ENCODE data around the gene ELF3. TPM values are rescaled to one million over a fixed set of nuclear protein-coding genes. Genes with fewer than 3 reads are reported as not detected.
"Not testable (repeated sequence)": the region's sequence is repeated elsewhere in the genome, so short reads cannot be mapped to it uniquely, and the experiment has no call there.

Gene ELF3
- total RNA-seq, 2 experiments from 2014 or later: 0.09 to 0.44 TPM

DNA sequence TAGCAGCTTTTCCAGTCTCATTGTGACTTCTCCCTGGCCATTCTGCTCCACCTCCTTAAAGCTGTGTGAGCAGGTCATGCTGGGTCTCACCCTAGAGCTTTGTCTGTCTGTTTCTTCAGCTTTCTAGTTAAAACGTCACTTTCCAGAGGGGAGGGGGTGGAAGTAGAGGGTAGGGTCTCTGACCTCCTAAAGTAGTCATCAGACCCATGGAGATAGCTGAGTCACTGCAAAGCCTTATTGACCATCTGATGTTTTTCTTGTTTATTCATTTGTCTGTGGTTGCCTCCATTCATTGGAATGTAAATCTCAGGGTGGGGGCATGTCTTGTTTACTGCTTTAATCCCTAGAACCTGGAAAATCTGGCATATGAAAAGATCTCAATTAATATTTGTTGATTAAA, 52.7 kb downstream of the ELF3 start:
- POLR2A ChIA-PET: no interaction called here
- no TSS peak for BruUV-seq (replicated peaks)
- no peak overlapping the region for H2AFZ ChIP-seq (ENCODE audit: low read length)

DNA sequence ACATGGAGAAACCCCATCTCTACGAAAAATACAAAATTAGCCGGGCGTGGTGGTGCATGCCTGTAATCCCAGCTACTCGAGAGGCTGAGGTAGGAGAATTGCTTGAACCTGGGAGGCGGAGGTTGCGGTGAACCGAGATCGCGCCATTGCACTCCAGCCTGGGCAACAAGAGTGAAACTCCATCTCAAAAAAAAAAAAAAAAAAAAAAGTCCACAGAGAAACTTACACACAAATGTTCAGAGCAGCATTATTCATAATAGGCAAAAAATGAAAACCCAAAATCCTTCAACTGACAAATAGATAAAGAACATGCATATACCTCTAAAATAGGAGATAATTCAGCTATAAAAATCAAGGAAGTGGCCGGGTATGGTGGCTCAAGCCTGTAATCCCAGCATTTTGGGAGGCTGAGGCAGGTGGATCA, 54.5 kb downstream of the ELF3 start:
- H3K9me3 ChIP-seq (ENCODE audit: low read length); CTCF ChIA-PET (ENCODE audit: unreplicated experiment); H2AFZ ChIP-seq (ENCODE audit: low read length); H4K20me1 ChIP-seq (ENCODE audit: insufficient read depth, low read length); H3K36me3 ChIP-seq (ENCODE audit: insufficient read depth, low read length); H3K9me2 ChIP-seq (ENCODE audit: insufficient read depth, low read length); BruUV-seq (replicated peaks); DNase-seq (ENCODE audit: low spot score); H3K27ac ChIP-seq (ENCODE audit: low read depth, low read length, poor library complexity, severe bottlenecking); H3K4me3 ChIP-seq (ENCODE audit: low read depth, low read length, poor library complexity, severe bottlenecking); H3K4me2 ChIP-seq (ENCODE audit: low read length); H3K79me2 ChIP-seq (ENCODE audit: insufficient read depth, low read depth, low read length); intact Hi-C loops (cut with micrococcal nuclease; ENCODE audit: unreplicated experiment); H3K4me1 ChIP-seq (ENCODE audit: insufficient read depth, low read length, poor library complexity, severe bottlenecking): not testable (repeated sequence)
- POLR2A ChIA-PET: interaction anchor here (0.6 to 0.7 kb wide), 2 partner anchors 102 to 441 kb away, joined by 4 read pairs; no protein-coding TSS in a partner anchor

More for the DNA sequence above, 52.7 kb downstream of the ELF3 start:
- Histone ChIP-seq H3K27ac (ENCODE audit: low read depth, low read length, poor library complexity, severe bottlenecking) (no peak overlapping the region), H4K20me1 (ENCODE audit: insufficient read depth, low read length) (no peaks in the 10 kb centered on the region), H3K4me1 (ENCODE audit: insufficient read depth, low read length, poor library complexity, severe bottlenecking) (no peaks in the 10 kb centered on the region), H3K79me2 (ENCODE audit: insufficient read depth, low read depth, low read length) (no peaks in the 10 kb centered on the region), H3K36me3 (ENCODE audit: insufficient read depth, low read length) (no peaks in the 10 kb centered on the region), H3K9me3 (ENCODE audit: low read length) (no peaks in the 10 kb centered on the region), H3K4me2 (ENCODE audit: low read length) (no peak overlapping the region), H3K4me3 (ENCODE audit: low read depth, low read length, poor library complexity, severe bottlenecking) (no peak overlapping the region), H3K9me2 (ENCODE audit: insufficient read depth, low read length) (no peaks in the 10 kb centered on the region)
- TF ChIP-seq, protein P1, sequence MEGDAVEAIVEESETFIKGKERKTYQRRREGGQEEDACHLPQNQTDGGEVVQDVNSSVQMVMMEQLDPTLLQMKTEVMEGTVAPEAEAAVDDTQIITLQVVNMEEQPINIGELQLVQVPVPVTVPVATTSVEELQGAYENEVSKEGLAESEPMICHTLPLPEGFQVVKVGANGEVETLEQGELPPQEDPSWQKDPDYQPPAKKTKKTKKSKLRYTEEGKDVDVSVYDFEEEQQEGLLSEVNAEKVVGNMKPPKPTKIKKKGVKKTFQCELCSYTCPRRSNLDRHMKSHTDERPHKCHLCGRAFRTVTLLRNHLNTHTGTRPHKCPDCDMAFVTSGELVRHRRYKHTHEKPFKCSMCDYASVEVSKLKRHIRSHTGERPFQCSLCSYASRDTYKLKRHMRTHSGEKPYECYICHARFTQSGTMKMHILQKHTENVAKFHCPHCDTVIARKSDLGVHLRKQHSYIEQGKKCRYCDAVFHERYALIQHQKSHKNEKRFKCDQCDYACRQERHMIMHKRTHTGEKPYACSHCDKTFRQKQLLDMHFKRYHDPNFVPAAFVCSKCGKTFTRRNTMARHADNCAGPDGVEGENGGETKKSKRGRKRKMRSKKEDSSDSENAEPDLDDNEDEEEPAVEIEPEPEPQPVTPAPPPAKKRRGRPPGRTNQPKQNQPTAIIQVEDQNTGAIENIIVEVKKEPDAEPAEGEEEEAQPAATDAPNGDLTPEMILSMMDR (conservative IDR thresholded peaks at IDR 0.05; ENCODE audit: low read length): no peak
- no peak for TF ChIP-seq EZH2phosphoT487 (IDR thresholded peaks at IDR 0.05; ENCODE audit: borderline replicate concordance, low read depth, low read length)
- CTCF ChIA-PET (ENCODE audit: unreplicated experiment): interaction anchor here (0.6 kb wide), 1 partner anchor 748 kb away, joined by 4 read pairs; no protein-coding TSS in a partner anchor
- no peak for DNase-seq (ENCODE audit: low spot score)
- intact Hi-C loops (cut with micrococcal nuclease; ENCODE audit: unreplicated experiment): no loop called here

Small RNA genes within 50 kb of the gene (microRNA-seq; reads per million reads assigned to microRNA genes)
- gene MIR6740 (ENCODE audit: borderline replicate concordance): not detected

Small RNA genes within 50 kb of the gene (small RNA-seq; reads per million reads assigned to genes)
- gene AL691482.1 (not detected), gene AL691482.2 (not detected), gene MIR6740 (not detected), gene RF00156 (not detected)

Other genes starting within 250 kb of the ELF3 start
- 47.2 and 53.3 TPM in 2 replicates for gene IPO9, start 181.4 kb upstream of the ELF3 start, total RNA-seq (2014; rRNA removed; shearing (Covaris generic))
- 67.9 and 72.5 TPM in 2 replicates for gene IPO9, start 181.4 kb upstream of the ELF3 start, total RNA-seq (2022)
- gene SHISA4, start 121.7 kb upstream of the ELF3 start, total RNA-seq (2014; rRNA removed; shearing (Covaris generic)): 0.46 TPM in 1 of 2 replicates, not detected in the other
- gene SHISA4, start 121.7 kb upstream of the ELF3 start, total RNA-seq (2022): not detected in 2 replicates
- not detected in 2 replicates for gene LMOD1, start 64.0 kb upstream of the ELF3 start, total RNA-seq (2014; rRNA removed; shearing (Covaris generic))
- gene LMOD1, start 64.0 kb upstream of the ELF3 start, total RNA-seq (2022): not detected in 2 replicates
- gene TIMM17A, start 55.1 kb upstream of the ELF3 start, total RNA-seq (2014; rRNA removed; shearing (Covaris generic)): 41.2 and 43.8 TPM in 2 replicates
- gene TIMM17A, start 55.1 kb upstream of the ELF3 start, total RNA-seq (2022): 55.6 and 67.2 TPM in 2 replicates
- gene RNPEP, start 27.9 kb upstream of the ELF3 start, total RNA-seq (2014; rRNA removed; shearing (Covaris generic)): 14.7 and 22.7 TPM in 2 replicates
- gene RNPEP, start 27.9 kb upstream of the ELF3 start, total RNA-seq (2022): 50.9 and 52.1 TPM in 2 replicates
- 0.03 TPM in 1 of 2 replicates, not detected in the other for gene GPR37L1, start 112.3 kb downstream of the ELF3 start, total RNA-seq (2014; rRNA removed; shearing (Covaris generic))
- gene GPR37L1, start 112.3 kb downstream of the ELF3 start, total RNA-seq (2022): not detected in 2 replicates
- 25.1 and 25.7 TPM in 2 replicates for gene ARL8A, start 134.2 kb downstream of the ELF3 start, total RNA-seq (2014; rRNA removed; shearing (Covaris generic))
- gene ARL8A, start 134.2 kb downstream of the ELF3 start, total RNA-seq (2022): 44.6 and 46.1 TPM in 2 replicates
- 54.2 and 67.5 TPM in 2 replicates for gene PTPN7, start 150.0 kb downstream of the ELF3 start, total RNA-seq (2014; rRNA removed; shearing (Covaris generic))
- 79.1 and 83.1 TPM in 2 replicates for gene PTPN7, start 150.0 kb downstream of the ELF3 start, total RNA-seq (2022)
- gene LGR6, start 183.2 kb downstream of the ELF3 start, total RNA-seq (2014; rRNA removed; shearing (Covaris generic)): not detected in 2 replicates
- not detected in 2 replicates for gene LGR6, start 183.2 kb downstream of the ELF3 start, total RNA-seq (2022)